Mesenteric fat pad (tissue), 1 donor: ENCODE measurements around the gene ZBTB46. TPM values are rescaled to one million over a fixed set of nuclear protein-coding genes. Genes with fewer than 3 reads are reported as not detected.
"Not testable (repeated sequence)": the region's sequence is repeated elsewhere in the genome, so short reads cannot be mapped to it uniquely, and the experiment has no call there.

Source experiments
- DNase-seq: peaks from one replicate; pipeline ENCODE4 v3.0.0-alpha.2; 2020; ENCODE audit warnings: low spot score
- long read RNA-seq: library from polyadenylated mRNA; unstranded; transcript quantifications from one replicate; pipeline ENCODE4 v2.0.0, GENCODE V29; 2020
- total RNA-seq: library from RNA; stranded (reverse); fragmentation: NEBNext Ultra II Directional; extraction: Animal tissue kit (Norgen Biotek cat#: 25700); gene quantifications from one replicate; pipeline ENCODE4 v1.2.1, GENCODE V29; 2021
- donor health status: DM: yes; HTN: yes; CAD: no.

The ZBTB46 gene, protein sequence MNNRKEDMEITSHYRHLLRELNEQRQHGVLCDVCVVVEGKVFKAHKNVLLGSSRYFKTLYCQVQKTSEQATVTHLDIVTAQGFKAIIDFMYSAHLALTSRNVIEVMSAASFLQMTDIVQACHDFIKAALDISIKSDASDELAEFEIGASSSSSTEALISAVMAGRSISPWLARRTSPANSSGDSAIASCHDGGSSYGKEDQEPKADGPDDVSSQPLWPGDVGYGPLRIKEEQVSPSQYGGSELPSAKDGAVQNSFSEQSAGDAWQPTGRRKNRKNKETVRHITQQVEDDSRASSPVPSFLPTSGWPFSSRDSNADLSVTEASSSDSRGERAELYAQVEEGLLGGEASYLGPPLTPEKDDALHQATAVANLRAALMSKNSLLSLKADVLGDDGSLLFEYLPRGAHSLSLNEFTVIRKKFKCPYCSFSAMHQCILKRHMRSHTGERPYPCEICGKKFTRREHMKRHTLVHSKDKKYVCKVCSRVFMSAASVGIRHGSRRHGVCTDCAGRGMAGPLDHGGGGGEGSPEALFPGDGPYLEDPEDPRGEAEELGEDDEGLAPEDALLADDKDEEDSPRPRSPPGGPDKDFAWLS
- 34.7 TPM for total RNA-seq
- long read RNA-seq, partial matches to known transcripts: 1 of 20 reads
- long read RNA-seq, other reads (novel, unspliced or antisense): 19 of 20 reads

DNA sequence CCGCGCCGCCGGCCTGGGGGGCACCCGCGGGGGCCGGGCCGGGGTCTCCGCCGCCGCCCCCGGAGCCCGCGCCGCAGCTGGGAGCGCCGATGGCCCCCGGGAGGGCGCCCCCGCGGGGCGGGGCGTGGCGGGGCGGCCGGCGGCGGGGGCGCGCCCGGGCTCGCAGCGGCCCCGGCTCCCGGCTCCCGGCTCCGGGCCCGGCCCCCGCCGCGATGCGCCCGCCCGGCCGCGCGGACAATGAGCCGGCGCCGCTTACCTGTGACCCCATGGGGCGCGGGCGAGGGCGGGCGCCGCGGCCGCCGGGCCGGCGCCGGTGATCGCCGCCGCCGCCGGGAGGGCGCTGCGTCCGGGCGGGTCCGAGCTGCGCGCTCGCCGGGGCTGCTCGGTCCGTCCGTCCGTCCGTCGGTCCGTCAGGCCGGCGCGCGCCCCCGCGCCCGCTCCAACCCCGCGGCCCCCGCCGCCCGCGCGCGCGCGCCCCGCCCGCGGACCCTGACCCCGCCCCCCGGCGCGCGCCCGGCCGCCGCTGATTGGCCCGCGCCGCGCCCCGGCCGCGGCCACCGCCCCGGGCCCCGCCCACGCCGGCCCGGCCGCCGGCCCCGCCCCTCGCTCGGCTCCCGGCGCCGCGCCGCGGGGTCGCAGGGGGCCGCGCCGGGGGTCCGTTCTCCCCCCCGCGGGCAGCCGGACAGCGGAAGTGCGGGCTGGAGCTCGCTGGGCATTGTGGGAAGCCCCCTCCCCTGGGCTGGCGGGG lies at the start of gene ZBTB46:
Gene ZBTB46 (minus strand): TSS at position 424 of the 748 bp plus-strand sequence. CDS start 40,507 bp downstream, outside the sequence.
- DNase-seq: no peak

DNA sequence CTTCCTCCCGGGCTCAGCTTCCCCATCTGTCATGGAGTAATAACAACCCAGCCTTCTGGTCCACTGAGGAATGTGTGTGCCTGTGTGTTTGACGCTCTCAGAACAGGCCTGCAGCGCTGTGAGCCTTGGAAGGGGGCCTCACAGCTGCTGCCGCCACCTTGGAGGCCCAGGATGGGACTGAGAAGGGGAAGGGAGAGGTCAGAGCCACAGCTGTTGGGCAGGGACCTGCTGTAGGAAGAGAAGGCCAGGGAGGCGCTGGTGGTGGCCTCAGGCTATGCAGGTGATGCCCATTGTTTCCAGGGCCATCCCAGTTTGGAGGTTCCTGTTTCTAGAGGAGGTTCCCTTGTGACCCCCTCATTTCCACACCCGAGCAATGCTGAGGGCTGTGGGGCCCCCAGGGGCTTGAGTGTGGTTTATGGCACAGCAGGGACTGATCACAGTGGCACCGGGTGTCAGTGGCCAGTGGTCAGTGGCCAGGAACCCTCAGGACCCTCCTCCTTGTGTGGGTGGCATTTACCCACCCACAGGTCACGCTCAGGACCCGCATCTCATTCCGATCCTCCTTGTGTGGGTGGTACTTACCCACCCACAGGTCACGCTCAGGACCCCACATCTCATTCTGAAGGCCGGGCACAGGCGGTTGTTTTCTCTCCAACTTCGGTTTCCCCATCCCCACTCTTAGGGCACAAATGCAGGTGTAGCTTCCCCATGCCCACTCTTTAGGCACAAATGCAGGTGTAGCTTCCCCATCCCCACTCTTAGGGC lies 48.0 kb upstream of the ZBTB46 start:
- DNase-seq: no peak

DNA sequence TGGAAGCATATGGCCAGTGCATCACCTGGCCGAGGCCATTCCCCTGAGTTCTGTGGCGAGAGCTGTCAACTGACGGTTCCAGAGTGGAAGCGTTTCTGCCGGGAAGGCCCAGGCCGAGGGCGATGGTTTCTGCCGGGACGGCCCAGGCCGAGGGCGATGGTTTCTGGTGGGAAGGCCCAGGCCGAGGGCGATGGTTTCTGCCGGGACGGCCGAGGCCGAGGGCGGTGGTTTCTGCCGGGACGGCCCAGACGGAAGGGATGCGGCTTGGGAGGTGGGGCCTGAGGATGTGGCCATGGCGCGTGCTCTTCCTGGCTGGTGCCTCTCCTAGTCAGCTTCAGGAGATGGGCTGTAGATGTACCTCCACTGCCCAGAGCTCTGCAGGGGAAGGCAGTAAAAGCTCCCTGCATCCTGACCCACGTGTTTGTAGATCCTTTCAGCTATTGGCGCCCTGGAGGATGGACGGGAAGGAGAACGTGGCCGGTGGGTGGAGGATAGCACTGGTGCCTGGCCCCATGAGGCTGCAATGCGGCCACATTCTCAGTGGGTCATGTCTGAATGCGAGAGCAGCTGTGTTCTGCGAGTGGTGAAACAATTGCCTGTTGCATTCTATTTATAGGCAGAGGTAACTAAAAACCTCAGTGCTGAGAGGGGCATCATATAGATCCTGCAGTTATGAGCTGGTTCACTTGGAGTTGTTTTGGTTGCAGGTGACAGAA lies 46.8 kb upstream of the ZBTB46 start:
- no peak for DNase-seq

DNA sequence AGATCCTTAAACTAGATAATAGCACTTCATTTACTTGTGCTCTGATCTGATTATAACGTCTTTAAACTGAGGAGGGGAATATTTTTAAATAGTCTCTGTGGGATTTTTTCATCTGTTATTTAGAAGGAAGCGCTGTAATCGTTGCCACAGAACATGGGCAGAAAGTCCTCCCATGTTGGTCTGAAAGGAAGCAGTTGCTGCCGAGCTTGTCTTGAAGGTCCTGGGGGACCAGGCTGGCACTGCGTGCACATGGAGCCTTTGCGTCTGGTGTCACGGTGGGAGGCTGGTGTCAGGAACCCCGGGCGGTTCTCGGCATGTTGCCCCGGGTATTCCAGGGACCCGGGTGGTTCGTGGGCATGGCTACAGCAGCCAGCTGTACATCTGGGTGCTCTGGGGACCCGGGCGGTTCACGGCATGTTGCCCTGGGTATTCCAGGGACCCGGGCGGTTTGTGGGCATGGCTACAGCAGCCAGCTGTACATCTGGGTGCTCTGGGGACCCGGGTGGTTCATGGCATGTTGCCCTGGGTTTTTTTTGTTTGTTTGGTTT lies 45.5 kb upstream of the ZBTB46 start:
- no peak for DNase-seq

DNA sequence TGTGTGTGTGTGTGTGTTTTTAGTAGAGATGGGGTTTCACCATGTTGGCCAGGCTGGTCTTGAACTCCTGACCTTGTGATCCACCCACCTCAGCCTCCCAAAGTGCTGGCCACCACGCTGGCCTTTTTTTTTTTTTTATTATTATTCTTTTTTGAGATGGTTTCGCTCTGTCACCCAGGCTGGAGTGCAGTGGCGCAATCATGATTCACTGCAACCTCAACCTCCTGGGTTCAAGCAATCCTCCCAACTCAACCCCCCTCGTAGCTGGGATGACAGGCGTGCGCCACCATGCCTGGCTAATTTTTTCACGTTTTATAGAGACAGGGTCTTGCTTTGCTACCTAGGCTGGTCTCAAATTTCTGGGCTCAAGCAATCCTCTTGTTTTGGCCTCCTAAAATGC lies 43.2 kb upstream of the ZBTB46 start:
- not testable (repeated sequence) for DNase-seq

DNA sequence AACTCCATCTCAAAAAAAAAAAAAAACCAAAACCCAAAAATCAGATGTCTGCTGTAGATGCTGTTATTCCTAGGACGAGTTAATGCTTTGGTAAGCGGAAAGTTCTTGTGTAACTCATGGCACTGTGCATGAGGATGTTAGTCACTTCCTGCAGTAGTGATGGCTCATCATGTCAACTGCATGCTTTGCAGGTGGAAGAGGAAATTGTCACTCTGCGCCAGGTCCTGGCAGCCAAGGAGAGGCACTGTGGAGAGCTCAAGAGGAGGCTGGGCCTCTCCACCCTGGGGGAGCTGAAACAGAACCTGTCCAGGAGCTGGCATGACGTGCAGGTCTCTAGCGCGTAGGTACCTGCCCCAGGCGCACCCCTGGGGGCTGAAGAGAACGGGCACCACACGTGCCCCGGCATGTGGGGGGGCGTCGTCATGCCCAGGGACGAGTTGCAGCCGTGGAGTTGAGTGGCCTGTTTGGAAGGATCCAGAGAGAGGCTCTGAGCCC lies 42.5 kb upstream of the ZBTB46 start:
- DNase-seq: no peak

DNA sequence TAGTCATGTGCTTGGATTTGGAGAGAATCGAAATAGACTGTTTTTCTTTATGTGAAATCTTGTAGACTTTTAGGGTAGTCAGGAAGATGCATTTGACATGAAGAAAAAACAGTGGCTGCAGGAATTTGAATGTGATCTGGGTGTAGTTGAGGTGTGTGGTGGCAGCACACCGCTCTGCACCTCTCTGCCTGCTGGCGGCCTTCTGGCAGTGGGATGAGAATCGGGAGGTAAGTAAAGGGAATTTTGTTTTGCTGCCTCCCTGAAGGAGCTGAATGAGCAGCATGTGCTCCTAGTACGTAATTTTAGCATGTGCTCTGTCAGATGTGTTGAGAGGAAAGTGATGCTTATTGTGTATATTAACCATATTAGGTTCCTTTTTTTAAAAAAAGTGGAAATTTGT lies 37.2 kb upstream of the ZBTB46 start:
- DNase-seq: no peak

DNA sequence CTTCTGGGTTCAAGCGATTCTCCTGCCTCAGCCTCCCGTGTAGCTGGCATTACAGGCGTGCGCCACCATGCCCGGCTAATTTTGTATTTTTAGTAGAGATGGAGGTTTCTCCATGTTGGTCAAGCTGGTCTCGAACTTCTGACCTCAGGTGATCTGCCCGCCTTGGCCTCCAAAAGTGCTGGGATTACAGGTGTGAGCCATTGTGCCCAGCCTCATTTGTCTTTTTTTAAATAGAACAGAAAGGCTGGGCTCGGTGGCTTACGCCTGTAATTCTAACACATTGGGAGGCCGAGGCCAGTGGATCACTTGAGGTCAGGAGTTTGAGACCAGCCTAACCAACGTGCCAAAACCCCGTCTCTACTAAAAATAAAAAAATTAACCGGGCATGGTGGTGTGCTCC lies 36.0 kb upstream of the ZBTB46 start:
- DNase-seq: not testable (repeated sequence)

DNA sequence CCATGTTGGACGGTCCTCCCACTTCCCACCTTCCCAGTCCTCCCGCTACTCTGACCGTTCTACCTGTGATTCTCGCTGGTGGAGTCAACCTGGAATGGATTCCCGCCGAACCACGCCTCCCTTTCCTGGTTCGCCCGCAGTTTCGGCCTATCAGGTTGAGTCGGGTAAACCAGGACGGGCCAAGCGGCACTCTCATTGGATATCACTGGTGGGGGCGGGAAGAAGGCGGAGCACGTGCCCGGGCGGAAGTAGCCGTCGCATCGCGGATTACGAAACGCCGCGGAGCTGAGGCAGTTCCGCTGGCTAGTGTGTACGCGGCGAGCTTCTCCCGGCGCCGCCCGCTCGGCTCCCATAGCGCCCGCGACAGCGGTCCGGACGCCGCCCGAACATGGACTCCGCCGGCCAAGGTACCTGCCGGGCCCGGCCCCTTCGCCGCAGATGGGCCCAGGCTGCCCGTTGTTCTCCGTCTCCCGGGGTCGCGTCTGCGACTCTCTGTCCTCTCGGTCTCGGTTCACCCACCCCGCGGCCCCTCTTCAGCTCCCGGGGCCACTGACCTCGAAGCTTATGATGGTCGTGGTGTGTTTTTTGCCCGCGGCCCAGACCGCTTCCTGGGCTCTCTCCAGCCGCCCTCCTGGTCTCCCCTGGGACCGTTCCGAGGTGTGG lies 34.0 kb upstream of the ZBTB46 start, which contains the start of gene TPD52L2:
Gene TPD52L2 (plus strand): TSS at position 293 of the 663 bp plus-strand sequence. CDS start 96 bp downstream, at position 389.
- DNase-seq: peak; percentile 99

DNA sequence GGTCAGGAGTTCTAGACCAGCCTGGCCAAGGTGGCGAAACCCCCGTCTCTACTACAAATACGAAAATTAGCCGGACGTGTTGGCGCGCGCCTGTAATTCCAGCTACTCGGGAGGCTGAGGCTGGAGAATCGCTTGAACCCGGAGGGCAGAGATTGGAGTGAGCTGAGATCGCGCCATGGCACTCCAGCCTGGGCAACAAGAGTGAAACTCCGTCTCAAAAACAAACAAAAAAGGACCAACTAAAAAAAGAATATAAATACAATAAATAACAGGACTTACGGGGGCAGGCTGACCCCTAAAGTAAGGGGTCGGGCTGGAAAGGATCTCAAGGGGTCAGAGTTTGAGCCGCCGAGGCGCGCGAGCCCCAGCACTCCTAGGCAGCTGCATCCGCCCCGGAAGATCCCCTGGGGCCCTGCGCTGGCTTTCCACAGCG lies 33.5 kb upstream of the ZBTB46 start:
- no peak for DNase-seq

DNA sequence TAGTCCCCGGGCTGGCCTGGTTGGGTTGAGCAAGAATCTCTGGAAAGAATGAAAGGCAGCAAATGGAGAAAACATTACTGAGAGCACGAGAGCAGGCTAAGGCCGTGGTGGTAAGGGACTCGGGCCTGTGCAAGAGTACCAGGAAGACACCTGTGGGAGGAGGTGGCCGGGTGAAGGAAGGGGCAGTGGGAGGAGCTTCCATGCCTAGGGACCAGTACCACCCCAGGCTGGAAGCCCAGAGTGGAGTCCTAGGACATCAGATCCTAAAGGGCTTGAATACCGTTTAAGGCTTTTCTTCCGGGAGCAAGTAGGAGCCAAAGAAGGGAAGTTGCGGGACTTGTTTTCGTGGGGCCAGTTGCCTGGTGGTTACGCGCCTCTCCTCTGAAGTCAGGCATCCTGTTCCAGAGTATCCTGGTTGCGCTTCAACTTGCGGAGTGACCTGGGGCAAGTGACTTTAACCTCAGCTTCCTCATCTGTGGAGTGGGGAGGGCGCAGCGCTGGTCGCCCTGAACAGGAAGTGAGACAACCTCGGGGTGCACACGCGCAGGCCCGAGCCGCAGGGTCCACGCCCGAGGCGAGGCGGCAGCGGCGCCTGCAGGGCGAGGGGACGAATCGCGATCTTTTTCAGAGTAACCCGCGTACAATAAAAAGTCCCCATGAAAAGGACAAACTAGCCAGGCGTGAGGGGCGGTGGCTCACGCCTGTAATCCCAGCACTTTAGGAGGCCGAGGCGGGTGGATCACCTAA lies 32.9 kb upstream of the ZBTB46 start:
- DNase-seq: peak; percentile 94

DNA sequence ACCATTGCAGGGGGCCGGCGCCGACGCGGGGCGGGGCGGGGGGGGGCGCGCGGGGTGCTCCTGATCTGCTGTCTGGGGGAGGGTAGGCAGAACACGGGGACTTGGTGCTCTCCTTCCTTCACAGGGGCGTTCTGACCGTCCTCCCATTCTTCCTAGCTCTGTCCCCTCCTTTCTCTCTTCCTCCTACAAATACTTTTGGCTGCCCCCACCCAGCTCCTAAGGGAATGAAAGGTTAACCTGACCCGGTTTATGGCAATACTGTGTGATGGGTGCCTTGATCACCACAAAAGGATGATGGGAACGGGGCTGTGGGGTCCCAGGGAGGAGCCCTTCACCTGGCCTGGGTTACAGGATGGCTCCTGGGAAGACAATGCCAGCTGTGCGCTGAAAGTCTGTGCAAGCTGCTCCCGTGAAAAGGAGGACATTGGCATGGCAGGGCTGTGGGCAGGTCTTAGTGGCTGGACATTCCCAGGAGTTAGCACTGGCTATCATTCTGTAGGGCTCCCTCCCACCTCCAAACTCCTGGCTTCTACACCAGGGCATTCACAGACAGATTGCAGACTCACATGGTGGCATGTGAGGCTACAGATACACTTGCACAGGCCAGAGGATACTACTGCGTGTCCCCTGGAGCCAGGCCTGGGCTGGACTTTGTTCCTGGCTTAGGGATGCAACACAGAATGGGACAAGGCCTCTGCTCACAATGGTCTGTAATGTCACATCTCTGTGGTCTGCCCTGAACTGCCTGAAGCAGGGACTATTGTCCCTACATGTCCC lies 32.1 kb upstream of the ZBTB46 start:
- DNase-seq: no peak

DNA sequence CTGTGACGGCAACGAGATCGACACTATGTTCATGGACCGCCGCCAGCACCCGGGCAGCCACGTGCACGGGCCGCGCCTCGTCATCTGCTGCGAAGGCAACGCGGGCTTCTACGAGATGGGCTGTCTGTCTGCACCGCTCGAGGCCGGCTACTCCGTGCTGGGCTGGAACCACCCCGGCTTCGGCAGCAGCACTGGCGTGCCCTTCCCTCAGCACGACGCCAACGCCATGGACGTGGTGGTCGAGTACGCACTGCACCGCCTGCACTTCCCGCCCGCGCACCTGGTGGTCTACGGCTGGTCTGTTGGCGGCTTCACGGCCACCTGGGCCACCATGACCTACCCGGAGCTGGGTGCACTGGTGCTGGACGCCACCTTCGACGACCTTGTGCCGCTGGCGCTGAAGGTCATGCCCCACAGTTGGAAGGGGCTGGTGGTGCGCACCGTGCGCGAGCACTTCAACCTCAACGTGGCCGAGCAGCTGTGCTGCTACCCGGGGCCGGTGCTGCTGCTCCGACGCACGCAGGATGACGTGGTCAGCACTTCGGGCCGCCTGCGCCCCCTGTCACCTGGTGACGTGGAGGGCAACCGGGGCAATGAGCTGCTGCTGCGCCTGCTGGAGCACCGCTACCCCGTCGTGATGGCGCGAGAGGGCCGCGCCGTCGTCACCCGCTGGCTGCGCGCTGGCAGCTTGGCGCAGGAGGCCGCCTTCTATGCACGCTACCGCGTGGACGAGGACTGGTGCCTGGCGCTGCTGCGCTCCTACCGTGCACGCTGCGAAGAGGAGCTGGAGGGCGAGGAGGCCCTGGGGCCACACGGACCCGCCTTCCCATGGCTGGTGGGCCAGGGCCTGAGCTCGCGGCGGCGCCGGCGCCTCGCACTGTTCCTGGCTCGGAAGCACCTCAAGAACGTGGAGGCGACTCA lies 31.2 kb upstream of the ZBTB46 start:
- no peak for DNase-seq

DNA sequence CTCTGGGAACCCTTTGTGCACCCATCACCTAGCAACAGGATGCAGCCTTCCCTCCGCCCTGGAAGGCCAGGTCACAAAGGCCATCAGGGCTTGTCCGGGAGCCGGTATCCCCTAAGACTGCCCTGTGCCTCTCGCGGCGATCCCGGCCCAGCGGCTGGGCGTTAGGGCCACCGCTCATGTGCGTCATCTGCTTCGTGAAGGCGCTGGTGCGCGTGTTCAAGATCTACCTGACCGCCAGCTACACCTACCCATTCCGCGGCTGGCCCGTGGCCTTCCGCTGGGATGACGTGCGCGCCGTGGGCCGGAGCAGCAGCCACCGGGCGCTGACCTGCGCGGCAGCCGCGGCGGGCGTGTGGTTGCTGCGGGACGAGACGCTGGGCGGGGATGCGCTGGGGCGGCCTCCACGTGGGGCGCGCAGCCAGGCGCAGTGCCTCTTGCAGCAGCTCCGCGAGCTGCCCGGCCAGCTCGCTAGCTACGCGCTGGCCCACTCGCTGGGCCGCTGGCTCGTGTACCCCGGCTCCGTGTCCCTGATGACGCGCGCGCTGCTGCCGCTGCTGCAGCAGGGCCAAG lies 30.4 kb upstream of the ZBTB46 start, which contains the start of gene ABHD16B:
Gene ABHD16B (plus strand): TSS at position 134 of the 570 bp plus-strand sequence. CDS start 43 bp downstream, at position 177.
- no peak for DNase-seq

DNA sequence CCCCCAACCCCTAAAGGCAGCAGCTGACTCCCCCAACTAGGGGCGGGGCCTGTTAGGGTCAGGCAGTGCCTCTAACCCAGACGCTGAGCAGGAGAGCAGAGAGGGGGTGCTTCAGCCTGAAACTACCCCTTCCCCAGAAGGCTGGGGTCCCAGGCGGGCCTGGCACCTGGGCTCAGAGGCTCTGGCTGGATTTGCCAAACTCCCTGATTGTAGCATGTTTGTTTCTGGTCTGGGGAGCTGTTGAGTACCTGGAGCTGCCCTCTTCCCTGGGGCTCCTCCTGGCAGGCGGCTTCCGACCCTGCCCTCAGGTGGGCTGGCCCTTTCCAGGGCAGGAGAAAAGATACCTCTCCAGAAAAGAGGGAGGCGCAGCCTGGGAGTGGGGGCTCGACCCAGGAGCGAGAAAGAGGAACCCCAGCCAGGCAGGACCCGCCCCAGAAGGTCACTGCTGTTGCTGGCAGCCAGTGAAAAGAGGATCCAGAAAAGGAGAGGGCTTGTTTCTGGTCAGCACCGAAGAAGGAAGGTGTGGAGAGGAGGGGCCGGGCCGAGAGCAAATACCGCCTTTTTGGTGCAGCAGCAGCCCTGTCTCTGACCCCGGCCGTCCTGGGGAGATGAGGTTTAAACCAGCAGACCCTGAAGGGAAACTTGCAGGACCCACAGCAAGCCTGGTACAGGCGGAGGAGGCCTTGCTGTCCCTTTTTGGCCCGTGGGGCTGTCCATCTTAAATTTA lies 29.4 kb upstream of the ZBTB46 start:
- DNase-seq: no peak
